SH-SY5Y (cell line): Measurements from ENCODE around the gene C22orf23.

Source experiments
- GATA2 ChIP-seq: IDR thresholded peaks from 2 replicates; pipeline ENCODE4 v1.6.1; 2011; ENCODE audit warnings: mild to moderate bottlenecking, low read depth, low read length
- GATA3 ChIP-seq: IDR thresholded peaks from 2 replicates; pipeline ENCODE4 v1.6.1; 2011; ENCODE audit warnings: low read depth, mild to moderate bottlenecking, low read length, moderate library complexity

C22orf23 gene

DNA sequence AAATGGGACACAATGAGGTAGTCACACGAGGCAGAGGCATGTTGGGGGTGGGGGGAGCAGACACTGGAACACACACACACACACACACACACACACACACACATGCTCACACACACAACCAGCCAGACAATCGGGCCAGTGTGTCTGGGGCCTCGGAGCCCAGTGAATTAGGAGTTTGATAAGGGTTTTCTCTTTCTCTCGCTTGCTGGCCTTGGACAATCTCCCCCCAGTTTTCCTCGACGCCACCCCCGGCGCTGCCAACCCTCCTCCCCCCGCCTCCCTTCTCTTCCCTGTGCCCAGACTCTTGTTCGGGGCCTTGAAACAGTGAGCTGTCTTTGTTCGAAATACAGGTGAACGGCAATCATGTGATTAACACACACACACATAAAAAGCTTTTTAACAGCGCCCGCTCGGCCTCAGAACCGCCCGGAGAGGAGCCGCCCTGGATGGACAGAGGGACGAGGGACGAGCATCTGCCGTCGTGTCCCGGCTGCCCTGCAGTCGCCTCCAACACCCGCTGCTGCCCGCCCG, 32.4 kb upstream of the C22orf23 start:
- TF ChIP-seq GATA3 (no peak), GATA2 (no peak)

GRCh38 chr22:37985050-37985585, 31.7 kb upstream of the C22orf23 start:
- TF ChIP-seq GATA2 (no peak), GATA3 (no peak)

- no peak for TF ChIP-seq GATA3
- TF ChIP-seq GATA2 = no peak
Measured at GRCh38 chr22:37983860-37984791, 30.7 kb upstream of the C22orf23 start, which contains the start of gene SOX10. Gene SOX10, minus strand, starts transcription at chr22:37984555. Its CDS starts 771 bp downstream, at chr22:37983784.

DNA sequence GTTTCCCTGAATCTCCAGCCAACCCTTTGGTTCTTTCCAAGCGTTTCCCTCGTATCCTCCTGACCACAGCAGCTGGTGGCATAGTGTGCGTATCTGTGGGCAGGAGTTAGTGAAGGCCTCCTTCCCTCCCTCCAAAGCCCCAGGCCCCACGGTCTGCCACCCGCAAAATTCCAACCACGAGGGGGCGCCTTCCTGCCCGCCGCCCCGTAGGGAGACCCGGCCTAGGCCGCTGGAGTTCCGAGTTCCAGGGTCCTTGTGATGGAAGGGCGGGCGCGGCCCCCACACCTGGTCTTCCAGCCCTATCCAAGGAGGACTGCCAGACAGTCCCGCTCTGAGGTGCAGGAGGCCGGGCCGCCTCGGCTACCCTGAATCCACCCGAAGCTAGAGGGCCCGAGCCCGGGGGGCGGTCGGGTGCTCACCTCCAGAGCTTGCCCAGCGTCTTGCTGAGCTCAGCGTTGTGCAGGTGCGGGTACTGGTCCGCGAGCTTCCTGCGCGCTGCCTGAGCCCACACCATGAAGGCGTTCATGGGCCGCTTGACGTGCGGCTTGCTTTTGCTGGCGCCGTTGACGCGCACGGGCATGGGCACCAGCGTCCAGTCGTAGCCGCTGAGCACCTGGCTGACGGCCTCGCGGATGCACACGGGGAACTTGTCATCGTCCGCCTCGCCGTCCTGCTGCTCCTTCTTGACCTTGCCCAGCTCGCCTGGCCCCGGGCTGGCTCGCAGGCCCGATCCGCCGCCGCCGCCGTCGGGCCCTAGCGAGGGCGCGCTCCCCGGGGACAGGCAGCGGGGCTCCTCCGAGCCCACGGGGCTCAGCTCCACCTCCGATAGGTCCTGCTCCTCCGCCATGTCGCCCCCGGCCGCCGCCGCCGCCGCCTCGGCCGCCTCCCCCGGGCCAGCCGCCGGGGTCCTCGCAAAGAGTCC, 29.8 kb upstream of the C22orf23 start:
- TF ChIP-seq GATA3 (no peak), GATA2 (no peak)

DNA sequence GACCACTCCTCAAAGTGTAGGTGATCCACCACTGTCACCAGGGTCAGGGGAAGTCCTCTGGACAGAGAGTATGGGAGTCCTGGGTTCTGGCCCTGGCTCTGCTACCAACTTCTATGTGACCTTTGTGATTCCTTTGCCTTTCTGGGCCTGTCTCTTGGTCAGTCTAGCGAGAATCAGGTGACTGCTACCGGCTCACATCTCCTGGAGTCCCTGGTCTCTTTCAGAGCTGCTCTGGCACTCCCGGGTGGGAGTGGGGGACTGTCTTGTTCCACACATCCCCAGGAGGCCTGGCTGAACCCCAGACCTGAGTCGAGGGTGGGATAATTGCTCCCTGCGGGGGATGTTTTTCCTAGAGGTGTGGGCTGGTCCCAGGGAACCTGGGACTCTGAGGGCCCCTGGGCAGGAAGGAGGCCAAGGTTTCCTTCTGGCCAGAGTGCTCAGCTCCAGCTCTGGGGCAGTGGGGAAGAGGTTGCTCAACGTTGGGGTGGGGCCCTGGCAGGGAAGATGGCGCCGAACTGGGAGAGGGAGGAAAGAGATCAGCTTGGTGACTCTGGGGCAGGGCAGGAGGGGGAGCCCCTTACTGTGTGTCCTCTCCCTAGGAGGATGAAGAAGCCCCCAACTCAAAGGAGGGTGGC, 28.9 kb upstream of the C22orf23 start:
- no peak for TF ChIP-seq GATA2
- no peak for TF ChIP-seq GATA3

- TF ChIP-seq GATA3 (no peak), GATA2 (no peak)
Measured at GRCh38 chr22:37981282-37982011, 28.0 kb upstream of the C22orf23 start.

DNA sequence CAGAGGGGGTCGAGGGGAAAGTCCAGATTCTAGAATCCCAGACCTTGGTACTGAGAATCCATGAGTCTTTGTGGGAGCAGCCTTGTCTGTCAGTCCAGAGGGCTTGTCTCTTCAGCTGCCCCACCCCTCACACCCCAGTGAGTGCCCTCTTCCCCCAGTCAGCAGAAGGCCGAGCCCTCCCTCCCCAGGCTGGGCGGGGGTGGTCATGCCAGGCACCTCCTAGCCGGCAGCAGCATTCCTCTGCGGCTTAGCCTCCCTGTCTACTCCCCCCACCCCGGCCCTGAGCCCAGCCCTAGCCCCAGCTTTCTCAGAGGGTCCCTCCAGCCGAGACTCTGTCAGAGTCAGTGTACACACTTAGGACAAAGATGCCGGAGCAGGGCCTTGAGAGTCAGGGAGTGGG, 26.4 kb upstream of the C22orf23 start:
- TF ChIP-seq GATA3 (no peak), GATA2 (no peak)

GRCh38 chr22:37976547-37976946, 23.1 kb upstream of the C22orf23 start:
- TF ChIP-seq GATA3 (no peak), GATA2 (no peak)

DNA sequence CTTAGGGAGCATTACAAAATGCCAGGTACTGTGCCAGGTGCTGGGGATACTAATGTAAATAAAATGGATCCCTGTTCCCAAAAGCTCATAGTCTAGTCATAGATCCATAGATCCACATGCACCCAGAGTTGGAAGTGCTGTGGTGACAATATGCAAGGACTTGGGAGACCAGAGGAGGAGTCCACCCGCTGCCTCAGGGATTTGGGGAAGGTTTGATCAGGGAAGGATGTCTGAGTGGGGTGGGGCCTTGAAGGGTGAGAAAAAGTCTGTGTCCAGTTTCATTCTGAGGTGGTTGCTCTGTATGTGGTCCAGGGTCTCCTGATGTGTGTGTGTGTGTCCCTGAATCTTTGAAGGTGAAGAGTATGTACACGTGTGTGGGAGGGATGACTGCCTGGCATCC, 21.8 kb upstream of the C22orf23 start:
- no peak for TF ChIP-seq GATA3
- TF ChIP-seq GATA2 = no peak

- TF ChIP-seq GATA3 = no peak
- TF ChIP-seq GATA2 = no peak
Measured at GRCh38 chr22:37973271-37974170, 20.1 kb upstream of the C22orf23 start.

GRCh38 chr22:37972527-37972926, 19.1 kb upstream of the C22orf23 start:
- TF ChIP-seq GATA2 (no peak), GATA3 (no peak)

DNA sequence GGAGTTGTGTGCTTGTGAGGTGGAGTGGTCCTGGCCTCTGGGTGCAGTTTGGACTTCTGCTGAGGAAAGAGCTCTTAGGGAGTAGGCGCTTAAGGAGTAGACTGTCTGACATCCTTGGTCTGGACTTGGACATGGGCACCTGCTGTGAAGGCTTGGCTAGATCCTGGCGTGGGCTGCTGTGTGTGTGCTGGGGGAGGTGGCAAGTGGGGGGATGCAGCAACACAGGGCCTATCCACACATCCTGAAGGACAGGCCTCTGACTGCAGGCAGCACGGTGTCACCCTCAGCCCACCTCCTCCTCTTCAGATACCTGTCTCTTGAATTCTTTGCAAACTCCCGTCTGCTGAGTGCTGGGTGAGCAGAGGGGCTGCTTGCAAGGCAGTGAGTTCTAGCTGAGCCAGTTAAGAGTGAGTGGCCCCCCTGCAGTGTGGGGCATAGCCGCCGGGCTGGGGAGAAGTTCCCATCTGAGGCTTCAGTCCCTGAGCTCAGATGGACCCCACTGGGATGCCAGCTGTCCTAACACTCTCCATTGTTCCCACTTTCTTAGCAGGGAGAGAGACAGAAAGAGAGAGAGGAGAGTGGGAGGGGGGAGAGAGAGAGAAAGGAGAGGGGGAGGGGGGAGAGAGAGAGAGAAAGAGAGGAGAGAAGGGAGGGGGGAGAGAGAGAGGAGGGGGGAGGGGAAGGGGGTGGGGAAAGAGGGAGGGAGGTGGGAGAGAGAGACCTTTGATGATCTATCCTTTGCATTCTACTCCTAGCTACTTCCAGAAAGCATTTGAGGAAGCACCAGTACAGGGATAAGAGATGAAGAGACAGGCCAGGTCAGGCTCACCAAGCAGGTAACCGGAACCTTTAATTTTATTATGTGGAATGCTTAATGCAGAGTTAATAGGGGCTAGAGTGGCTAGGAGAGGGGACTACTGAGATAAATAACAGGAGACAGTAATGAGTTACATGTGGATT, 18.4 kb upstream of the C22orf23 start:
- TF ChIP-seq GATA2 (no peak), GATA3 (no peak)

DNA sequence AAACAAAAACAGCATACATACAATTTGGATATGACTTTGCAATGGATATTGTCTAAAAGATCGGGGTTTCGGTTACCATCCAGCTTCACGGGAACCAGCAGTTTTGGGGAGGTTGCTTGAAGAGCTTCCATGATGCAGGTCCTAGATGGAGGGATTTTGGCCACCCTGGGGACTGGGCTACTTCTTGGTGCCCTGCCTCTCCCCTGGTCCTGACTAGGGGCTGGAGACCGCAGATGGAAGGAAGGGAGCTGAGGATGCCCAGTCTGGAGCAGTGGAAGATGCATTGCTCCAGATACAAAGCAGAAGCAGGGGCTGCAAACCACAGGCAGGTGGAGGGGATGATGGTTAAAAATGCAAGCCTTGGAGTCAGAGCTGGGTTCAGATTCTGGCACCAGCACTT, 17.5 kb upstream of the C22orf23 start:
- TF ChIP-seq GATA3 = no peak
- no peak for TF ChIP-seq GATA2
